ENCODE measurements around the gene HOXA13.

The HOXA13 gene

GRCh38 chr7:27148031-27148755 is 51.7 kb downstream of the HOXA13 start:
- DNase-seq (ENCODE audit: low read depth): no peak

- no peak for DNase-seq (ENCODE audit: low read depth)
Observed at GRCh38 chr7:27147199-27148030, 52.5 kb downstream of the HOXA13 start, which contains the start of gene HOXA6. Gene HOXA6, minus strand, starts transcription at chr7:27147774. Its CDS starts 25 bp downstream, at chr7:27147749.

- DNase-seq (ENCODE audit: low read depth): no peak
Observed at GRCh38 chr7:27146491-27147198, 53.2 kb downstream of the HOXA13 start.

- no peak for DNase-seq (ENCODE audit: low read depth)
Observed at GRCh38 chr7:27145914-27146412, 53.9 kb downstream of the HOXA13 start.

- no peak for DNase-seq (ENCODE audit: low read depth)
Observed at GRCh38 chr7:27145165-27145913, 54.6 kb downstream of the HOXA13 start.

GRCh38 chr7:27144781-27145164 is 55.1 kb downstream of the HOXA13 start:
- DNase-seq (ENCODE audit: low read depth): no peak
